GM19467 (cell line): ENCODE data around the gene GOSR2.

Experiments used
- ATAC-seq: cut with Tn5 transposase; IDR thresholded peaks from one replicate; pipeline ENCODE4 v1.9.1; 2021; ENCODE audit warnings: mild to moderate bottlenecking, moderate library complexity; ENCODE audit not compliant: unreplicated experiment

Gene GOSR2

DNA sequence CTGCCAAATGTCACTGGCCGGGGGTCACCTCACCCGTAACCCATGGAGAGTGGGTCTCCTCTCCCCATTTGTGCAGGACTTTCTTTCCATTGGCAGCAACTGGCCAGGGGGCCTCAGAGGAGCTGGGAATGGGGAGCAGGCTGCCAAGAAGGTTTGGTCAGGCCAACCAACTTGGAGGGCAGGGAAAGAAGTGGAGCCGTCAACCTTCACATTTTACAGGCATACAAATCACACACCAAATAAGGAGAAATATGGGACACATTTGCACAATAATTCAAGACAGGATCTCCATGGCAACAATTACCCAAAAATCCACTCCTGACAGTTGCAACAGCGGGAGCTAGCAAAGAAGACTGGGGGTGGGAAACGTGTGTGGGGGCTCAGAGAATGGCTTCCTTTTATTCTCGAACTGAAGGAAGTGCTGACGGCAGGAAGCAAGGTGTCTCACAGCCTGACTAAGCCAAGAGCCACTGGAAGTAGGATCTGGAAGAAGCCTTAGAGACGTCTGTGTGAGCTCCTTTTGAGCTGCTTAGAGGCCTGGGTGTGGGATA is 35.2 kb downstream of the GOSR2 start:
- no peak for ATAC-seq

DNA sequence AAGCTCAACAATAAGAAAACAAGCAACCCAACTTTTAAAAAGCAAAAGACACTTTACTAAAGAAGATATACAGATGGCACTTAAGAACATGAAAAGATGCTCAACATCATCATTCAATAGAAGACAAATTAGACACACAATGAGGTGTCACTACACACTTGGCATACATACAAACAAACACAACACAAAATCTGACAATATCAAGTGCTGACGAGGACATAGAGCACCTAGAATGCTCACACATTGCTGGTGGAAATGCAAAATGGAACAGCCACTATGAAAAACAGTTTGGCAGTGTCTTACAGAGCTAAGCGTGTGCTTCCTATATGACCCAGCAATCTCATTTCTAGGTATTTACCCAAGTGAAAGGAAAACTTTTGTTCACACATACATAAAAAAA is 37.2 kb downstream of the GOSR2 start:
- ATAC-seq, result no peak

DNA sequence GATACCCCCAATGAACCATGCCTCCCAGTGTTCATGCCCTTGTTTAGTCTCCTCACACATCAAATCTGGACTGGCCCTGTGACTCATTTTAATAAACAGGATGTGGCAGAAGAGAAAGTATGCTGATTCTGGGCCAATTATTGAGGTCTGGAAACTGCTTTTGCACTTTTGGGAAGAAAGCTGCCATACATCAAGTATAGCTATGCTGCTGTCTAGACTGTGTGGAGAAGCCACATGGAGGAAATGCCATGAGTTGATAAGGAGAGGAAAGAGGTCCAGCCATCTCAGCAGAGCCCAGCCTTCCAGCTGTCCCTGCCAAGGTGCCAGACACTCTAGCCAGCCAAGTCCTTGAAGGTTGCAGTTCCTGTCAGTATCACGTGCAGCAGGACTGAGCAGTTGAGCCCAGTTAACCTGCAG is 39.4 kb downstream of the GOSR2 start:
- no peak for ATAC-seq

DNA sequence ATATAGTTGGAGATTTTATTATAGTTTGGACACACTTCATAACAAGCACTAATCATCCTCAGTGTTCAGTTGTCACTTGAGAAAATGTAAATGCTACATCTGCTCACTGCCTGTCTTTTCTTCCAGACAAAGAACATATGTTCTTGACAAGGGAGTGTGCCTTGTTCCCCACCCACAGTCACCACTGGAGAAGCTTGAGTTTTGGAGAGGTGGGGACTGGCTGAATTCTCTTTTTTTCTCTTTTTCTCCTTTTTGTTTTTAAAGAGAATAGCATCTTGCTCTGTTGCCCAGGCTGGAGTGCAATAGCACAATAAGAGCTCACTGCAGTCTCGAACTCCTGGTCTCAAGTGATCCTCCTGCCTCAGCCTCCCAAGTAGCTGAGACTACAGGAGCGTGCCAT is 40.6 kb downstream of the GOSR2 start:
- ATAC-seq, result no peak

DNA sequence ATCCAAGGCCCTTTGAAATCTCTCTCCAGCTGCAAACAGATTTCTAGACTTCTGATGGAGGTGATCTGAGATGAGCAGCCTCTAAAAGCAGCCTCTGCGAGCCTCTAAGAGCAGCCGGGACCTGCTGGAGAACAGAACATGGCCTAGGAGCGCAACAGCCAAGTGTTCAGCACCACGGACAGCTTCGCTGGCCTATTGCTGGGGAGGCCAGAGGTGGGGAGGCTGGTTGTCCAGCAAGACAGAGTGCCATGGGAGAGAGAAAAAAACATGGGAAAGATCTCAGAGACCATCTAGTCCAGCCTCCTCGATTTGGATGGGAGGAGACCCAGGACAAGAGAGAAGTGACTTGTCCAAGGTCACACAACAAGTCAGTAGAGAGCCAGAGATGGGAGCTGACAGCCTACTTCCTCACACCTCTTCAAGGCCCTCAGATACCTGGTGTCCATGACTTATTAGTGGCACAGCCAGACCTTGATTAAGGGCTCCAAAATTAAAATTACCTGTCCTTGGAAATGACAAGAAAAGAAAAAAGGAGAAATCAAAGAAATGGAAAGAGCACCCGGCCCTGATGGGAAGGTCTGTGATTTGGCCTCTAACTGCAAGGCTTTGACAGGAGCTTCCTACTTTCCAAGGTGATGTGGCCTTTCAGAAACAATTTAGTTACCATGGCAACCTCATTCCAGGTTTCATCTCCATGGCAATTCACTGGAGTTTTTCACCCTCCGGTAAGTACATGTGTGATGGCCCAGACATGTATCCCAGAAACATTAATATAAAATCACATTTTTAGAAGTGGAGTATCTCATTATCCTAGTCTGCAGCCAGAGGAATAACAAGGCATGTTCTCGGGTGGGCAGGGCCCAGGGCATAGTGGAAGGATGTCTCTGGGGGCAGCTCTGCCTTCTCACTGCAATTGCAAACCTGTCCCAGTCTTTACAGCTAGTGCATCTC is 41.6 kb downstream of the GOSR2 start:
- no peak for ATAC-seq

DNA sequence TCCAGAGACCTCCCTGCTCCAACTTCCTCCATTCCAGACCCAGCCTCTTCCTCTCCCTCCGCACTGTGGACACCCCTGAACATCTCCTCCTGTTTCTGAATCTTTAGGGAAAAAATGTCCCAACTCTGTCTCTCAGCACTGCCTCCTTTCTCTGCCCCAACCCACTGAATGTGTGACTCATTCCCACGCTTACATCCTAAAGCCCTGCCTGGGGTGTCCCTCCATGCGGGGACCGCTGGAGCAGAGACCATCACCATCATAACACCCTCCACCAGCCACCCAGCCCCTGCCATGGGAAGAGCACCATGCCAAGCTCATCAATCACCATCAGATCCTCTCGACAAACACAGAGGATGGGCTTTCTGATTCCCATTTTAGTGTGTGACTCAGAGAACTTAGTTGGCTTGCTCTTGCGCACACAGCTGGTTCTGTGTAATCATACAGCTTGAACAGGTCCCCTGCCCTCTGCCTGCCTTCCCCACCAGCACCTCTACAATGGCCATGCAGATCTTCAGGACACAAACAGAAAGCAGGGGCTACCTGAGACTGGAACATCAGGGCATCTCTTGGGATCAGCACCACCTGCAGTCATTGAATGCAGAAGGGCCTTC is 45.4 kb downstream of the GOSR2 start:
- no peak for ATAC-seq

DNA sequence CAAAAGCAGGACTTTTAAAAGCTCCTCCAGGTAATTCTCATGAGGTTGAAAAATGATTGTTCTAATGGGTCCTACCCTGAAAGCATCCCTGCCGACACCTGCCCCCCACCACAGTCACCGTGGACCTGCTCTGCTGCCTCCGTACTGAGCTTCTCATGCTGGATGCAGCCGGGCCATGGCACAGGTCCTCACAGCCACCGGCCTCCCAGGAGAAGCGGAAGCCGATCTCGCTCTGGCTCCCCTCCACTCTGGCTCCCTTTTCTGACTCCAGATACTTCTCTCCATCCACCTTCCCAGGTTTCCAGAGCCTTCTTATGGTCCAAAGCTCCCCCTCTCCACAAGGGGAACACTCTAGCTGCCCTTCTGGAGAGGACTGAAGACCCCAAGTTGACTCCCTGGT is 45.9 kb downstream of the GOSR2 start:
- no peak for ATAC-seq

DNA sequence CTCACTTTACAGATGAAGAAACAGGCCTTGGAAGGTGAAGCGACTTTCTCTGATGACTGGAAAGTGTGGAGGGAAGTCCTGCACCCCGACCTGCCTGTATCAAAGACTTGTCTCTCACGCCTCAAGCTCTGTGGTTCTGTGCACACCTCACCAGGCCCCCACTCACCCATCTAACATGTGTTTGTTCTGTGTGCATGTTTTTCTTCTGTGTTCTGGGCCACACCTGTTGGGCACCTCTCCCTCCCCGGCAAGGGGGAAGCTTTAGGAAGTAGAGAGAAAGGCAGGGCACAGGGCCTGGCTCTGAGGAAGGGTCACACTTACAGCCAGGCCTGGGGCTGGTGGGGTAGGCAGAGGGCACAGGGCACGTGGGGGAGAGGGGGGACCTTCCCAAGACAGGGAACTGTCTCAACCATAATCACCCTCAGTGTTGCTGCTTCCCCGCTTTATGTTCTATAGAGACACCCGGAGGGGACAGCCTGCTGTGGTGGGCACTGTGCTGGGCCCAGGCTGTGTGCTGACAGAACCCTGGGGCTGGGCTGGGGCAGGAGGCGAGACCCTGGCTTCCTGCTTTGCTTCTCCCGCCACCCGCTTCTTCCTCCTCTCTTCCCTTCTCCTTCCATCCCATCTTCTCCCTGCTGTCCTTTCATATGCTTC is 48.8 kb downstream of the GOSR2 start:
- ATAC-seq, result no peak

DNA sequence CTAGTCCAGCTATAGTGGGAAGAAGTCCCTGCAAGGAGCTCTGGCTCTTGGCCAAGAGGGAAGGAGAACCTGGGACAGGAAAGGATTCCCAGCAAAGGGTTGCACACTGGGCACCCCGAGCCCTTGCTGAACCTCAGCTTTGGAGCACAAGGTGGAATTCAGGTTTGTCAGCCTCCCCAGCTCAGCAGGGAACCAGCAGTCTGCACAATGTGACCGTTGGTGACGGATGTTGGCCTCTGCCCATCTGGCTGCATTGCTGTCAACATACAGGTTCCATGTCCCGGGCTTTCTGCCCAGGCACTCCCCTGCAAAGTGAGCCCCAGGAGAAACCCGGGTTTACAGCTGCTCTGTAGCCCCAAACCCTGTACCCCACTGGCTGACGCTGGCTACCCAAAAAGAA is 49.4 kb downstream of the GOSR2 start:
- ATAC-seq, result no peak

DNA sequence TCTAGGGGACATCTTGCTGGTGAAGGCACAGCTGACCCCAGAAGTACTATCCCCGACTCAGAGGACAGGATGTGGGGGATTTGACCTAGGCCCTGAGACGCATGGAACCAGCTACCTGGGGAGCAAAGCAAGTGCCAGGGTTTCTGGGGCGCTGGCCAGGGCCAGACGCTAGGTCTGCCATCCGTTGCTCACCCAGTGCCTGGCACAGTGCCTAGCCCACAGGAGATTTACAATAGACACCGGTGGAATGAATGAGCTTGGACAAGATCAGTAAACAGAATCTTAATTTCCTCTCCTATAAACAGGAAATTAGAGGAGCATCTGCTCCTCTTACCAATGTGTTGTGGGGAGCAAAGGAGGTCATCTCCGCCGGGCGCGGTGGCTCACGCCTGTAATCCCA is 51.1 kb downstream of the GOSR2 start:
- no peak for ATAC-seq

DNA sequence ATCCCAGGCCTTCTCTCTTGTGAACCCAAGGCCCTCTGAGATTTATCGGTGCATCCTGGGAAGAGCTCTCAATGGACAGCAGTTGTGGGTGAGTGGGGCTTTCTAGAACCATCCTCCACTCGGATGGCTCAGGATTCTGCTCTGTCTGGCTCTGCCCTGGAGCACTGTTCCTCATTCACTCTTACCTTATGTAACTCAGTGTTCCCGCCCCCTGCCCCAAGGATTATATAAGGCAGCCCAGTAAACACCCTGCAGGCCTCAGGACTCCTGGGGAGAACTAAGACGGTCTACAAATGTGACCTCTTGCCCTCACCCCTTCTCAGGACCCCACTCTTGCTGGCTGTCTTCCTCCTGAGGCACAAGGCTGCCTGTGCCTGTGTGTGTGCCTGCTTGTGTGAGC is 52.3 kb downstream of the GOSR2 start:
- no peak for ATAC-seq

DNA sequence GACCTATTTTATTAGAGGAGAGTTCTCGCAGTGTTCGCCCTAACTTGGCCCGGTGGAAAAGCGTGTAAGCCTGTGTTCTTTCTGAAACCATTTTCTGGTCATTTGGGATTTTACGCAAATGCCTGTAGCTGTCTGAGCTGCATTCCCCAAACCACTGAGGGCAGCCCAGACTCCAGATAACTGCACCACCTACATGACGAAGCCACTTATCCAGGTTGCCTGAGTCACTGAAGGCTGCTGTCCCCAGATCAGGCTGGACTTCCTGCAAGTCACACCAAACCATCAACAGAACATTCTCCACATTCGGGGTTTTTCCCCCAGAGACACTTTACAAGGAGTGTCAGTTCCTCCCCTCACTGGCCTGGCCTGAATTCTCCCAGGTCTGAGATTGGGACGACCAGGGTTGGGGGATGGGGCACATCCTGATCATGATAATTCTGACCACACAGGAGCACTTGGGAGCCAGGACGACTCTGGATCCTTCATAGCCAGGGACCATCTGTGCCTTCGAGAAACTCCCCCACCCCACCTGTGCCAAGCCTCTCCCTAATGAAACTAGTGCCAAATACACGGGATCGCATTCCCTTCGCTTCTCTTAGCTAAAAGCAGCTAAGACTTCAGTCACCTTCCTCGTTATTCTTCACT is 53.8 kb downstream of the GOSR2 start:
- ATAC-seq, result no peak

DNA sequence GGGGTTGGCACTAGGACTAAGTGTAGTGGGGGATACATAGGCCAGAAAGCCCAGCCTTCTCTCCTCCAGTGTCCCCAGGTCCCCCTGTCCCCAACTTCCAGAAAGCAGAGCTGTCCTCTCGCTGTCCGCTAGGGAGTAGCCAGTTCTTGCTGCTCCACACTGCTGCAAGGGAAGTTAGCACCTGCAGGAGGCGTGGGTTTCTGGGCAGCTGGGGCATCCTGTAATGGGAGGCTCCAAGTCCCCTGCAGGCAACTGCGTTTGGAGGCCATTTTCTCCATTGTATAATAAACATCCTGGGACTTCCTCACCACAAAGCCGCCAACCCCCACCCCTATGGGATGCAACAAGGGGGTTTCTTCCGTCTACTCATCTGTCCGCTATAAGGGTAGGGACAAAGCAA is 54.4 kb downstream of the GOSR2 start:
- no peak for ATAC-seq

DNA sequence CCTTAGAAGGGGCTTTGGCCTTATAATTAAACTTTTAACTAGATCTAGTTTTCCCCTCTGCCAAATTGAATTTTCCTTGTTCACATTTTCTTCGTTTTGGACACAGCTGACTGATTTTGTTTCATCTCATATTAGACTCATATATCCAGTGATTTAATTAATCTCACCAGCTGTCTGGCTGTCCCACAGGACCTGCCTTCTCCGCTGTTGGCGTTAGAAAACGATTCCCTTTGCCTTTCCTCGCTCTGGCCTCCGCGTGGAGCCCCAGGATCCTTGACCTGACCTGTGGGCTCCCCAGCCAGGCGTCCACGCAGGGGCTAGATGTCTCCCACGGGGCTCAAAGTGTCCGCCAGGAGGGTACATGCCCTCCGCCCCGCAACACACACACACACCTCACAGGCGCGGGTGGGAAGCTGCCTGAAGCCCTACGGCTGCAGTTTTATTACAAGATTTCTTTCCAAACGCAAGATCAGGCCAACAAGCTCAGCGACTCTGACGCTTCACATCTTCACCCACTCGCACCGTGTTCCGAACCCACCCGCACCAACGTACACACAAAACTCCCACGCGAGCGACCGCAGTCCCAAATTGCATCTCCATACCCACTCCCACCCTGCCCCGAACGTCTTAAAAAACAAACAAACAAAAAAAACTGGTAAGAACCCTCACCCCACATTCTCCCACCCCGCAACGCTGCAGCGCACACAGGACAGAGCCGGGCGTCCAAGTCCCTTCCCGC is 55.0 kb downstream of the GOSR2 start:
- no peak for ATAC-seq

DNA sequence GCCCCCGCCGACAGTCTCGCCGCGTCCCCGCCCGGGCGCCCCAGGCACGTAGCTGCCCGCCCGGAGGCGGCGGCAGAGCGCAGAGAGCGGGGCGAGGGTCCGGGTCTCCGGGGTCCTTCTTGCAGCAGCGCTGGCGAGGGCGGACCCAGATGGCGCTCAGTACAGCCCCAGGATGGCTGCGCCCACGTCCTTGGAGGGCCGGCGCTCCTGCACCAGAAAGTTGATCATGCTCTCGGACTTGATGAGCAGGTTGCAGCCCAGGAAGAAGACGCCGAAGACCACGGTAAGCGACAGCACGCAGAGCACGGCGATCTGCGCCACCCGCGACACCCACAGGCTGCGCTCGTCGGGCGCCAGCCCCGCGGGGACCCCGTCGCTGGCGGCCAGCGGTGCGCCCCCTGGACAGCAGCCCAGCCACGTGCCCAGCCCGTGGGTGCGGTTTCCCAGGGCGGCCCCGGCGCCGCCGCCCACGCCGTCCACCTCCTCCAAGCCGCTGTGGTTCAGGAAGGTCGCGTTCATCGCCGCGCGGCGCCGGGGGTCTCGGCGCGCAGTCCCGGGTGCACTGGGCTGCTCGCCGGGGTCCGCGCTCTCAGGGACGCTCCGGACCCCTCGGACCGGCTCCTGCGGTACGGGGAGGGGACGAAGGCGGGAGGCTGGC is 55.7 kb downstream of the GOSR2 start:
- ATAC-seq, result no peak

DNA sequence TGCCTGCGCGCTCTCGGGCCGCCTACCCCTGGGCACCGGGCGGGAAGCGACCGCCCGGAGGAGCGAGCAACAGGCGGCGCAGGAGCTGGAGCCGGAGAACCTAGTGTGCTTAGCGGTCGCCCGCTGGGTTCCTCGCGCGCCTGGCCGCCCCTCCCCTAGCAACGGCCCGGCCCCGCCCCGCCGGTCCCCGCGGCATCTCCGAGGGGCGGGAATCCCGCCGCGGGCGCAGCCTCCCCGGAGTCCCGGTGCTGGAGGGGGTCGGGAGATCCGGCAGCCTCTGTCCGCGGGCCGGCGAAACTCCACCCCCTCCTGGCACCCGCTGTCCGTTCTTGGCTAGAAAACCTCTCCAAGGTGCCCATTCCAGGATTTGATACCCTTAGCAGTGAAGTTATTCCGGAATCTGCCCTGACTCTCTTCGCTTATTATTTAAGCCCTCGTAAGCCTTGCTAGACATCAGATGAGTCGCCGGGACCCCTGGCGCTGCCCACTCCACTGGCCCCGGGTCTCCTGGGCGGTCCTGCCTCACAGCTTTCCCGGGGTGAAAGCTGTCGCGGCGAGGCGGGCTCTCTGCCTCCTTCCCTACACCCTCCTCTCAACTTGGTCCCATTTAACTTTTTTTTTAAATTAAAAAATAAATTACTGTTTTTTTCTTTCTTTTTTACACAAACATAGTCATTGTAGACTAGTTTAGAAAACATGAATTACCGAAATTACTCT is 56.3 kb downstream of the GOSR2 start, which contains the start of gene RPRML:
Gene RPRML (minus strand): TSS at position 107 of the 717 bp plus-strand sequence. CDS start 246 bp downstream, outside the sequence.
- ATAC-seq, result no peak

DNA sequence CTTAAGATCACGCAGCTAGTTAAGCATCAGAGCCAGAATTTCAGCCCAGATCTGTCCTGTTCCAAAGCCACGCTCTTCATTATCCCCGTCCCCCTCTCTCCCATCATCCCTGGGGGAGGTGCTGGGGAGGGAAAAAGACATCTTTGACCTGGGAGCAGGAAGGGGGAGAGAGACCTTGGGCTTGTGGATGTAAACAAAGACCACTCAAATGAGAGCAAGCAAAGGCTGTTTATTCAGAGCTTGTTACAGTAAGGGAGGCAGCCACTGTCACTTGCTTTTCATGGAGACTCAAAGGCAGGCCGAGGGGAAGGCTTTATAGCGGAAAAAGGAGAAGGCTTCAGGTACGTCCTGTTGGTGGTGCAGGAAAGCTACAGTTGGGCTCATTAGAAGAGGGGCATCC is 59.6 kb downstream of the GOSR2 start:
- no peak for ATAC-seq

DNA sequence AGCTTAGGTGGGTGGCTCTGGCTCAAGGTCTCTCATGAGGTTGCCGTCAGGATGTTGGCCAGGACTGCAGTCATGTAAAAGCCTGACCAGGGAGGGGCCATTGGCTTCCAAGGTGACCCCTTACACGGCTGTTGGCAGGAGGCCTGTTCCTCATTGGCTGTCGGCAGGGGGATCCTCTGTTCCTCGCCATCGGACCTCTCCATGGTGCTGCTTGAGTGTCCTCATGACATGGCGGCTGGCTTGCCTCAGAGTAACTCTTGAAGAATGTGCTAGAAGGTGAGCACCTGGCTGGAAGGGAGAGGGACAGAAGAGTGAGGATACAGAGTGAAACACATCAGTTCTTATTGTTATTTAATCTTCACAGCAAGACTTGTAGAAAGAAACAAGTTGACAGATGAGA is 60.8 kb downstream of the GOSR2 start:
- ATAC-seq, result no peak

DNA sequence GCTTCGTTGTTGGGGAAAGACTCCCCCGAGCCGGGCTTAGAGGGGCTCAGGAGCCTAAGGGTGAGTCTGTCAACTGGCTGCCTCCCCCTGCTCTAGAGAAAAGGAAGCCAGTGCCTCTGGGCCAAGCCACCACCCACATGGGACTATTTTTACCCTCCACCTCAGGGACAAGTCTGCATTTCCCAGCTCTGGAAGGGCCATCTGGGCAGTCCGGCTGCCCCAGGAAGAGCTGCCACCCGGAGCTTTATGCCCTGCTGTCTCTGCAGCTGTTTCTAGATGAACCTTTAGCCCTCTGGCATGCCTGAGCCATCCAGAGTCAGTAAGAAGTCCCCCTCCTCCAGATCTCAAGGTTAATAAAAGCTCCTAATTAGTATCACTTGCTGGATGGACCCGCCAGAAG is 61.4 kb downstream of the GOSR2 start:
- ATAC-seq, result no peak
